OCI-LY3 (cell line): Measurements from ENCODE around the gene RBM6.
A peak's percentile ranks its signal among the peaks of the same experiment; 100 is the strongest.
"Not testable (repeated sequence)": the region's sequence is repeated elsewhere in the genome, so short reads cannot be mapped to it uniquely, and the experiment has no call there.

Experiments used
- H2AFZ ChIP-seq: fragments of 200-600, 300-600 bp; shearing (Covaris generic); 2 replicates; pipeline ENCODE4 v1.6.0; 2014; ENCODE audit warnings: antibody characterized with exemption, low read depth, low read length
- H3K27ac ChIP-seq: fragments of 200-600, 300-600 bp; sonication (generic); 2 replicates; pipeline ENCODE4 v1.5.1; 2014; ENCODE audit warnings: mild to moderate bottlenecking, low read length, moderate library complexity, mixed read lengths
- H3K27me3 ChIP-seq: fragments of 200-600, 300-600 bp; sonication (generic); 2 replicates; pipeline ENCODE4 v1.6.1; 2014; ENCODE audit warnings: low read depth, low read length, mixed read lengths
- H3K36me3 ChIP-seq: fragments of 200-600, 300-600 bp; sonication (generic); replicated peaks from 2 replicates; pipeline ENCODE3; 2014; ENCODE audit warnings: low read depth, low read length, mixed read lengths
- H3K4me1 ChIP-seq: fragments of 300-600, 200-600 bp; sonication (generic); 2 replicates; pipeline ENCODE4 v1.6.1; 2014; ENCODE audit warnings: low read length, mixed read lengths
- H3K4me2 ChIP-seq: fragments of 200-600, 300-600 bp; sonication (generic); 2 replicates; pipeline ENCODE4 v1.6.1; 2014; ENCODE audit warnings: low read length, mixed read lengths
- H3K4me3 ChIP-seq: fragments of 300-600, 200-600 bp; sonication (generic); 2 replicates; pipeline ENCODE4 v1.5.1; 2014; ENCODE audit warnings: antibody characterized with exemption, mild to moderate bottlenecking, low read length, moderate library complexity
- H3K79me2 ChIP-seq: fragments of 300-600, 200-600 bp; shearing (Covaris generic); 2 replicates; pipeline ENCODE4 v1.6.1; 2014; ENCODE audit warnings: mild to moderate bottlenecking, low read length, mixed read lengths
- H3K9ac ChIP-seq: fragments of 300-600, 200-600 bp; shearing (Covaris generic); 2 replicates; pipeline ENCODE4 v1.6.0; 2014; ENCODE audit warnings: mild to moderate bottlenecking, low read length, moderate library complexity
- H3K9me3 ChIP-seq: fragments of 200-600, 300-600 bp; shearing (Covaris generic); 2 replicates; pipeline ENCODE4 v1.6.1; 2014; ENCODE audit warnings: low read length, mixed read lengths; ENCODE audit not compliant: insufficient read depth
- H4K20me1 ChIP-seq: fragments of 200-600, 300-600 bp; sonication (generic); 2 replicates; pipeline ENCODE4 v1.6.1; 2016; ENCODE audit warnings: low read length, mixed read lengths; ENCODE audit not compliant: insufficient read depth
- CTCF ChIP-seq: fragments of 200-600, 300-600 bp; sonication (generic); IDR thresholded peaks from 2 replicates; pipeline ENCODE4 v1.5.1; 2014; ENCODE audit warnings: antibody characterized with exemption, low read length, low read depth
- EZH2phosphoT487 ChIP-seq: fragments of 200-600 bp; shearing (Covaris generic); IDR thresholded peaks from 2 replicates; pipeline ENCODE4 v1.6.1; 2018; ENCODE audit warnings: antibody characterized with exemption, mixed run types, low read depth

RBM6 gene

GRCh38 chr3:50078091-50078490 lies 138.1 kb downstream of the RBM6 start:
- Histone ChIP-seq H3K4me1 (no peaks in the 10 kb centered on the region), H3K36me3 (peaks cover 23% of the 10 kb centered on the region), H3K4me2 (no peak overlapping the region), H4K20me1 (no peaks in the 10 kb centered on the region), H2AFZ (no peak overlapping the region), H3K4me3 (no peak overlapping the region), H3K27me3 (no peaks in the 10 kb centered on the region), H3K27ac (no peak overlapping the region), H3K9ac (no peak overlapping the region), H3K79me2 (no peaks in the 10 kb centered on the region), H3K9me3 (no peaks in the 10 kb centered on the region)
- TF ChIP-seq CTCF (no peak), EZH2phosphoT487 (no peak)

- Histone ChIP-seq H3K9me3 (no peaks in the 10 kb centered on the region), H3K79me2 (no peaks in the 10 kb centered on the region), H3K27me3 (no peaks in the 10 kb centered on the region), H4K20me1 (no peaks in the 10 kb centered on the region), H3K36me3 (peaks cover 18% of the 10 kb centered on the region), H3K4me2 (no peak overlapping the region), H2AFZ (no peak overlapping the region), H3K27ac (no peak overlapping the region), H3K9ac (no peak overlapping the region), H3K4me1 (no peaks in the 10 kb centered on the region), H3K4me3 (no peak overlapping the region)
- TF ChIP-seq EZH2phosphoT487 (no peak), CTCF (no peak)
Measured at GRCh38 chr3:50078622-50079021, 138.7 kb downstream of the RBM6 start.

- not testable (repeated sequence) for H3K9me3 ChIP-seq, H3K4me1 ChIP-seq, H4K20me1 ChIP-seq, H3K4me3 ChIP-seq, H3K9ac ChIP-seq, H2AFZ ChIP-seq, H3K27me3 ChIP-seq, H3K27ac ChIP-seq, H3K36me3 ChIP-seq, H3K4me2 ChIP-seq
- H3K79me2 ChIP-seq: peaks cover 18% of the 10 kb centered on the region
Measured at GRCh38 chr3:50084951-50085350, 145.0 kb downstream of the RBM6 start.

- Histone ChIP-seq H3K4me1 (peaks cover 12% of the 10 kb centered on the region), H3K4me3 (peak within 1 kb of the TSS; percentile 88), H3K27me3 (no peaks in the 10 kb centered on the region), H3K36me3 (peaks cover 31% of the 10 kb centered on the region), H3K4me2 (peak within 1 kb of the TSS; percentile 79), H3K9me3 (no peaks in the 10 kb centered on the region), H3K9ac (peak within 1 kb of the TSS; percentile 97), H3K79me2 (peaks cover 46% of the 10 kb centered on the region), H3K27ac (peak within 1 kb of the TSS; percentile 74), H4K20me1 (no peaks in the 10 kb centered on the region; the same call in 1 of the 2 replicates), H2AFZ (peak within 1 kb of the TSS; percentile 92)
- TF ChIP-seq CTCF (no peak), EZH2phosphoT487 (no peak)
Measured at GRCh38 chr3:50088725-50089608, 149.0 kb downstream of the RBM6 start, which contains the start of gene RBM5. RBM5 (plus strand) TSS chr3:50088919; CDS start chr3:50090435, 1,516 bp downstream.
